GM18526 (cell line): ENCODE measurements around the gene ABCG1.

Experiments
- POLR2A ChIP-seq: IDR thresholded peaks from 3 replicates; pipeline ENCODE4 v1.6.1; 2011; ENCODE audit not compliant: insufficient read length; ENCODE audit errors: extremely low read depth

ABCG1 gene

GRCh38 chr21:42317826-42318746, 99.1 kb downstream of the ABCG1 start:
- no peak for TF ChIP-seq POLR2A

- no peak for TF ChIP-seq POLR2A
These were observed 100.4 kb downstream of the ABCG1 start for GRCh38 chr21:42319376-42319775.

GRCh38 chr21:42319851-42320572, 101.1 kb downstream of the ABCG1 start:
- TF ChIP-seq POLR2A = no peak

- no peak for TF ChIP-seq POLR2A
These were observed 101.9 kb downstream of the ABCG1 start for GRCh38 chr21:42320791-42321190.

- no peak for TF ChIP-seq POLR2A
These were observed 102.3 kb downstream of the ABCG1 start for GRCh38 chr21:42321231-42321630.

- TF ChIP-seq POLR2A = no peak
These were observed 102.9 kb downstream of the ABCG1 start for GRCh38 chr21:42321845-42322244.

GRCh38 chr21:42324896-42325295, 106.0 kb downstream of the ABCG1 start:
- TF ChIP-seq POLR2A = no peak

- TF ChIP-seq POLR2A = no peak
These were observed 111.7 kb downstream of the ABCG1 start for GRCh38 chr21:42330380-42331371.

- TF ChIP-seq POLR2A = no peak
These were observed 112.7 kb downstream of the ABCG1 start for GRCh38 chr21:42331660-42332059.

- no peak for TF ChIP-seq POLR2A
These were observed 113.8 kb downstream of the ABCG1 start for GRCh38 chr21:42332557-42333317.

- TF ChIP-seq POLR2A = no peak
These were observed 117.1 kb downstream of the ABCG1 start for GRCh38 chr21:42336054-42336453.

GRCh38 chr21:42337276-42337675, 118.3 kb downstream of the ABCG1 start:
- TF ChIP-seq POLR2A = no peak

- TF ChIP-seq POLR2A = no peak
These were observed 119.1 kb downstream of the ABCG1 start for GRCh38 chr21:42337830-42338728.
